HG02840 (cell line): ENCODE results near the gene SLC16A11.
"Not testable (repeated sequence)": the region's sequence is repeated elsewhere in the genome, so short reads cannot be mapped to it uniquely, and the experiment has no call there.

Experiments used
- ATAC-seq: cut with Tn5 transposase; IDR thresholded peaks from one replicate; pipeline ENCODE4 v1.9.1; 2021; ENCODE audit warnings: mild to moderate bottlenecking, moderate library complexity, moderate number of reproducible peaks; ENCODE audit not compliant: unreplicated experiment, low FRiP score

Gene SLC16A11

GRCh38 chr17:7060165-7060891, 16.4 kb upstream of the SLC16A11 start:
- ATAC-seq, result no peak

- ATAC-seq, result no peak
Measured at GRCh38 chr17:7058831-7059447, 15.0 kb upstream of the SLC16A11 start.

DNA sequence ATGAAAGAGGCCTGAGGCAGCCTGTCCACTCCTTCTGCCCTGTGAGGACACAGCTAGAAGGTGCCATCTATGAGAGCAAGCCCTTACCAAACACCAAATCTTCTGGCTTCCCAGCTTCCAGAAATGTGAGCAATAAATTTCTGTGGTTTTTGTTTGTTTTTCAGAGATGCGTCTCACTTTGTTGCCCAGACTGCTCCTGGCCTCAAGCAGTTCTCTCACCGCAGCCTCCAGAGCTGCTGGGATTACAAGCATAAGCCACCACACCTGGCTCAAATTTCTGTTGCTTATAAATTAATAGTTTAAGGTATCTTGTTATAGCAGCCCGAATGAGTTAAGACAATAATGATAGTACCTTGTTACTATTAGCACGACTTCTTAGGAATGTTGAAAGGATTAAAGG, 12.5 kb upstream of the SLC16A11 start:
- no peak for ATAC-seq

- not testable (repeated sequence) for ATAC-seq
Measured at GRCh38 chr17:7050583-7050982, 6.7 kb upstream of the SLC16A11 start.

DNA sequence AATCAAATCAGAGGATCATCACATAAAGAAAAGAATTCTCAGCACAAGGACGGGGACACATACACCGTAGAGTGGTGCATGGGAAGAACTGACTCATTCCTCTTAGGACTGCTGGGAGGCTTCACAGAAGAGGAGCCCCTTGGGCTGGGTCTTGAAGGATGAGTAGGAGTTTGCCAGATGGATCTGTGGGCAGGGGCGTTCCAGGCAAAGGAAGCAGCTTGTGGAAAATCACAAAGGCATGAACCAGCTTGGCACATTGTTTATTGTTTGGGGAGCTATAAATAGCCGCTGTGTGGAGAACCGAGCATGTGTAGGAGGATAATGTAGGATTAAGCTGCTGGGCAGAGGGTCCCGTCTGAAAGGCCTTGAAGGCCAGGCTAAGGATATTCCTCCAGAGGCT, 5.1 kb upstream of the SLC16A11 start:
- no peak for ATAC-seq

DNA sequence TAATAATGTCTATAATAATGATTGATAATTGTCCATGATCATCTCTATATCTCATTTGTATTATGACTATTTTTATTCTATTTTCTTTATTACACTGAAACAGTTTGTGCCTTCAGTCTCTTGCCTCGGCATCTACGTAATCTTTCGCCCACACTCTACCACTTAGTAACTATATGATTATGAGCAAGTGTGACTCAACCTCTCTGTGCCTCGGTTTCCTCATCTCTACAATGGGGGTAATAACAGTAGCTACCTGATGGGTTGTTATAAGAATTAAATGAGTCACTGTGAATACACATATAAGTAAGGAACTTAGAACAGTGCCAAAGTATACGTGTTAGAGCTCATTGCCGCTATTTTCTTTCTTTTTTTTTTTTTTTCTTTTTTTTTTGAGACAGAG, 3.7 kb upstream of the SLC16A11 start:
- no peak for ATAC-seq

DNA sequence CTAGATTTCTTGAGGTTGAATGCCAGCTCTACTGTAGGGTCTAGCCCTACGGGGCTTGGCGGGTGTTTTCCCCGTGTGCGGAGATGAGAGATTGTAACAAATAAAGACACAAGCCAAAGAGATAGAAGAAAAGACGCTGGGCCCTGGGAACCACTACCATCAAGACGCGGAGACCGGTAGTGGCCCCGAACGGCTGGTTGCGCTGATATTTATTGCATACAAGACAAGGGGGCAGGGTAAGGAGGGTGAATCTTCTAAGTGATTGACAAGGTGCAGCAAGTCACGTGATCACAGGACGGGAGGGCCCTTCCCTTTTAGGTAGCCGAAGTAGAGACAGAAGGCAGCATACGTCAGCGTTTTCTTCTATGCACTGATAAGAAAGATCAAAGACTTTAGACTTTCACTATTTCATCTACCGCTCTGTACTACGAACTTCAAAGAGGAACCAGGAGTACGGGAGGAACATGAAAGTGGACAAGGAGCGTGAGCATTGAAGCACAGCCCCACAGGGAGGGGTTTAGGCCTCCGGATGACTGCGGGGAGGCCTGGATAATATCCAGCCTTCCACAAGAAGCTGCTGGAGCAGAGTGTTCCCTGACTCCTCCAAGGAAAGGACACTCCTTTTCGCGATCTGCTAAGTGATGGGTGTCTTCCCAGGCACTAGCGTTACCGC, 3.0 kb upstream of the SLC16A11 start:
- not testable (repeated sequence) for ATAC-seq

- ATAC-seq, result no peak
Measured at GRCh38 chr17:7046127-7046724, 2.3 kb upstream of the SLC16A11 start.

DNA sequence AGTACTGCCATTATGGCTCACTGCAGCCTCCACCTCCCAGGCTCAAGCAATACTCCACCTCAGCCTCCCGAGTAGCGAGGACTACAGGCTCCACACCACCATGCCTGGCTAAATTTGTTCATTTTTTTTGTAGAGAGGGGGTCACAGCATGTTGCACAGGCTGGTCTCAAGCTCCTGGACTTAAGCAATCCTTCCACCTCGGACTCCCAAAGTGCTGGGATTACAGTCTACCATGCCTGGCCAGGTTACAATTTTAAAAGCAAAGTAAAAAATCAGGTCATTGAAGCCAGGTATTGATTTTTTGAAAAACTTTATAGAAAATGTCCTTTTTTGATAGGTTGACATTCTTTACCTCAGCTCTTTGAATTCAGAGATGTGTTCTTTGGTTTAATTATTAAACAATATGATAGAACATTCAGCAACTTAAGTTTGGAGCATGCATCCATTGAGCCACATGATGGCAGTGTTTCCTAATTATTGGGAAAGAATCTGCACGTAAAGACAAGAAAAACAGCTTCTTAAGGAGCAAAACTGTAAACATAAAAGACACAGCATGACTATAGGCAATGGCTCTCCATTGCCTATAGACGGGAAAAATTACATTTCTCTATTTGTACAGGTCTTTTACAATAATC, 1.7 kb upstream of the SLC16A11 start:
- ATAC-seq, result no peak

DNA sequence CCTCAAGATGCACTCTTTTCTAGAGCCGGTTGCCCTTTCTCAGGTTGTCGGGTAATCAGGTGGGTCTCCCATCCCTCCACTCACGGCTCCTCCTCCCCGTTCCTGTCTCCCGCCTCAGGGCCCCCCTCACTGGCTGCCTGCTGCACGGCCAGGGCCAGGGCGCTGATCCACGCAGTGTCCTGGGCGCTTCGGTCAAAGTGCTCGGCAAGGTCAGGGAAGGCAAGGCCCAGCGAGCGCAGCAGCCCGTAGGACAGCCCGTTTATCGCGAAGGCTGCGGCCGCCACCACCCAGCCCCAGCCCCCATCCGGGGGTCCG, 753 bp downstream of the SLC16A11 start:
- ATAC-seq, result no peak

DNA sequence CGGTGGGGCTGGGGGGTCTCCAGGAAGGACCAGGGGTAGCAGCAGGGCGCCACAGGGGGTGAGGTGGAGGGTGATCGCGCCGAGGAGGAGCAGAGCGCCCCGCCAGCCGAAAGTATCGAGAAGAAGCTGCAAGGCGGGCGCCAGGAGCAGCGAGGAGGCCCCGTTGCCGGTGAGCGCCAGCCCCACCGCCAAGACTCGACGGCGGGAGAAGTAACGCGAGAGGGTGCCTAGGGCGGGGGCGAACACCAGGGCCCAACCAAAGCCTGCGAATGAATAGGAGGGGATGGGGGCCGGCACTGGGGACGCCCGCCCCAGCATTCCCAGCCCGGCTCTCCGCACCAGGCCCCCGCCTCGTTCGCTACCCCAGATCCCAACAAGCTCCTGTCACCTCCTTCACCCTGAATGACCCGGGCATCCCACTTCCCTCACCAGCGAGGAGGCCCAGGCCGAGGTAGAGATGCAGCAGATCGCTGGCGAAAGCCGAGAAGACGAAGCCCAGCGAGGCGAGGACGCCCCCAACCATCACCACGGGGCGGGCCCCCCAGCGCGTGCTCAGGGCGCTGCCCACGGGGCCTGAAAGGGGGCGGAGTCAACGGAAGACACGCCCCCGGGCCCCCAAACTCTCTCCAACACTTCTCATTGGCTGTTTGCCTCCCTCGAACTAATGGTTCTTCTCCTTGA, 1.3 kb downstream of the SLC16A11 start:
- no peak for ATAC-seq

DNA sequence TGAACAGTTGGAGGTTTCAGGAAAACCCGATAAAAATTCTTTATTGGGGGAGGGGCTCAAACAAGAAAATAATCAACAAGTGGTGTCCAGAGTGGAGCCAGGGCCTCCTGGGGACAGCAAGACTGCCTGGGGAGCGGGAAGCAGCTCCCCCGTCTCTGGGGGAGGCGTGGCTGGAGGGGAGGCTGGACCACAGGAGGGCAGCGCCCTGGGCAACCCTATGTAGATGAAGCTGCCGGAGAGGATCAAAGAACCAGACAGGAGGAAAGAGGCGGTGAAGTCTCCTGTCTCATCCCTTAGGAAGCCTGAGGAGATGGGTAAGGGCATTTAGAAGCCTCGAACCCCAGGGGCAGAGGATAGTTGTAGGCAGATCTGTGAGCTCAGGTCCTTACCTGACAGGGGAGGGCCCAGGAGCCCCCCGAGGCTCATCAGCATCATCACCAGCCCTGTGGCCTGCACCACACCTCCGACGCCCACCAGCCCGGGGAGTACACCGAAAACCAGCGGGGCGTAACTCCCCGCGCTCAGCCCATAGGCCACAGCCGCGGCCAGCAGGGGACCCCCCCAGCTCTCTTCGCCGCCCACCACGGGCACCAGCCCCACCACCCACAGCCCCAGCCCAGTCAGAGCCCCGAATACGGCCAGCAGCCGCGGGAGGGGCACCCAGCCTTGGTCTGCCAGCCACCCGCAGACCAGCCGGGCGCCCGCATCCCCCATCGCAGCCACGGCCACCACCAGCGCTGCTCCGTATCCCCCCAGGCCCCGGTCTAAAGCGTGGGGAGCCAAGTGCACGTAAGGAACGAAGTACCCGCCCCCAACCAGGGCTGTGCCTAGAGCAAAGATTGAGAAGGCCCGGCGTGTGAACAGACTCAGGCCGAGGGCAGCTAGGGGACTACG, 2.0 kb downstream of the SLC16A11 start:
- no peak for ATAC-seq

DNA sequence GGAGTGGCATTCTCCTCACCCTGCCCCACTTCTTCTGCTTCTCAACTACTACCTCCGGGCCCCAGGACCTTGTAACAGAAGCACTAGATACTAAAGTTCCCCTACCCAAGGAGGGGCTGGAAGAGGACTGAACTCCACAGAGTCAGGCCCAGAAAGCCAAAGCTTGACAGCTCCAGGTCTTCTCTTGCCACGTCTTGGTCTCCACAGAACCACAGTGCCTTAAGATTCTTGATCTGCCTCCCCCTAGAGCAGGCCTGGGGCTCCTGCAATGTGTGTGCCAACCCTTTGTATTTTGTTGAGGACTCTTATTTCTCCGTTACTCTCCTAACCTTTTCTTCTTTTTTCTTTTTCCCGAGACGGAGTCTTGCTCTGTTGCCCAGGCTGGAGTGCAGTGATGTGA, 4.1 kb downstream of the SLC16A11 start:
- no peak for ATAC-seq

DNA sequence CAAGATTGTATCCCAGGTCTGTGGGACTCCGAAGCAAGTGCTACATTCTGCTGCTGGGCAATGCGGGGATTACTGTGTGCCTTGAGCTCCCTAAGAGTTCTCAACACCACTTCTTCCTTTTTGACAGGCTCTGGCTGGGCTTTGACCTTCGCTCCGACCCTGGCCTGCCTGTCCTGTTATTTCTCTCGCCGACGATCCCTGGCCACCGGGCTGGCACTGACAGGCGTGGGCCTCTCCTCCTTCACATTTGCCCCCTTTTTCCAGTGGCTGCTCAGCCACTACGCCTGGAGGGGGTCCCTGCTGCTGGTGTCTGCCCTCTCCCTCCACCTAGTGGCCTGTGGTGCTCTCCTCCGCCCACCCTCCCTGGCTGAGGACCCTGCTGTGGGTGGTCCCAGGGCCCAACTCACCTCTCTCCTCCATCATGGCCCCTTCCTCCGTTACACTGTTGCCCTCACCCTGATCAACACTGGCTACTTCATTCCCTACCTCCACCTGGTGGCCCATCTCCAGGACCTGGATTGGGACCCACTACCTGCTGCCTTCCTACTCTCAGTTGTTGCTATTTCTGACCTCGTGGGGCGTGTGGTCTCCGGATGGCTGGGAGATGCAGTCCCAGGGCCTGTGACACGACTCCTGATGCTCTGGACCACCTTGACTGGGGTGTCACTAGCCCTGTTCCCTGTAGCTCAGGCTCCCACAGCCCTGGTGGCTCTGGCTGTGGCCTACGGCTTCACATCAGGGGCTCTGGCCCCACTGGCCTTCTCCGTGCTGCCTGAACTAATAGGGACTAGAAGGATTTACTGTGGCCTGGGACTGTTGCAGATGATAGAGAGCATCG, 5.6 kb downstream of the SLC16A11 start:
- no peak for ATAC-seq

DNA sequence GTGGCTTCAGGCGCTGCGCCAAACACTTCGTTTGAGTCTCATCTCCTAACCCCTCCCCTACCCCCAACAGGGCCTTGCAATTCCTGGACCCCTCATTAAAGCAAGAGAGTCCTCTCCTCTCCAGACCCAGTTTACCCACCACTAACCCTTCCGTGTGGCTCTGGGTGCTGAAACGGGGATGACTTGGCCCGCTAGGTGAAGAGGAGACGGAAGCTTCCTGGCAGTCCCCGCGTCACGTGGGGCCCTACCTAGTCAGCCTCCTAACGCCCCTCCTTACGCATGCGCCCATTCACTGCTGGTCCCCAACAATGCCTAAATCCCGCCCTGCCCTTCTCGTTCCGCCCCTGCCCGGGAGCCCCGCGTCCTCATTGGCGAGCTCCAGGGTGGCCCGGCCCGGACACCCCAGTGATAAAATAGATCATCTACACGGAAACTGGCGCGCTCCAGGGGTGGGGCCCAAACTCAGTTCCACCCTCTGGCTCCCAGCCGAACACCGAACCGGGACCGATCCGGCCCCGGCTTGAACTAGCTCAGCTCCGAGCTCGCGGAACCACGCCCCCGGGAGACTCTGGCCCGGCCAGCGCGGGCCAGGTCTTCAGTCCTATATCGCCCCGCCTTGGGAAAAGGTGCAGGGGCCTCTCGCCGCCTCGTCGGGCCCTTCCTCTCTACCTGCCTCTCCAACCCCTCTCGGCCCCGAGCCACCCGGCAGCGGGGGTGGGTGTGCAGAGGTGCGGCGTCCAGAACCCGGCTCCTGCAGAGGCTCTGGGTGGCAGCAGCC, 8.1 kb downstream of the SLC16A11 start, which contains the start of gene SLC16A13:
Gene SLC16A13 (plus strand): TSS at position 425 of the 778 bp plus-strand sequence. CDS start 368 bp downstream, outside the sequence.
- ATAC-seq, result peak; percentile 95

DNA sequence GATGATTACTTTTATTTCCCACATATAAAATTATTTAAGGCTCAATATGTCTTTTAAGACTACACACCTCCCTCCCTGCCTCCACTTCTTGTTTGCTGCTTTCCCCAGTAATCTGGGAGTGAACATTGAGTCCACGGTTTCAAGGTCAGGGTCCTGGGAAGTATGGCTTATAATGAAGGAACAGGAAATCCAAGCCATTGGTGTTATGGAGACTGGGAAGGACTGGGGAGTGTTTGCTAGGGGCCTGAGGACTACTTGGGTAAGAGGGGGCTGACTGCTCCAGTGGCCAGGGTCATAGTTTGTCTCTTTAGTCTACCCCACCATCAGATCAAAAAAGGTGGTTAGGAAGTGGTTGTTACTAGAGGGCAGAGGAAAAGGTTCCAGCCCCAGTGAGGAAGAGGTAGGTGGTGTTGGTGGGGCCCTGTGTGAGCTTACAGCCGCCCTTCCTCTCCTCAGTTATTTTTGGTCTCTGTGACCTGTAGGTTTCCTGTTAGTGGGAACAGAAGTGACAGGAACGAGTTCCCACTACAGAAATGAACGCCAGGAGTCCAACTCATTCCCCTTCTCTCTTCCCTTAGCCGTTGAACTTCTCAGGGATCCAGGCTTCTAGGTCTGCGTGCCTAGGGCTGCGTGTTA, 8.8 kb downstream of the SLC16A11 start:
- ATAC-seq, result peak; percentile 11

GRCh38 chr17:7029659-7030058, 14.2 kb downstream of the SLC16A11 start:
- no peak for ATAC-seq
